GM19043 (cell line): Measurements from ENCODE around the gene ATIC.
"Not testable (repeated sequence)": the region's sequence is repeated elsewhere in the genome, so short reads cannot be mapped to it uniquely, and the experiment has no call there.

Experiments
- ATAC-seq: cut with Tn5 transposase; IDR thresholded peaks from one replicate; pipeline ENCODE4 v1.9.1; 2021; ENCODE audit warnings: low read depth; ENCODE audit not compliant: unreplicated experiment

Gene ATIC

DNA sequence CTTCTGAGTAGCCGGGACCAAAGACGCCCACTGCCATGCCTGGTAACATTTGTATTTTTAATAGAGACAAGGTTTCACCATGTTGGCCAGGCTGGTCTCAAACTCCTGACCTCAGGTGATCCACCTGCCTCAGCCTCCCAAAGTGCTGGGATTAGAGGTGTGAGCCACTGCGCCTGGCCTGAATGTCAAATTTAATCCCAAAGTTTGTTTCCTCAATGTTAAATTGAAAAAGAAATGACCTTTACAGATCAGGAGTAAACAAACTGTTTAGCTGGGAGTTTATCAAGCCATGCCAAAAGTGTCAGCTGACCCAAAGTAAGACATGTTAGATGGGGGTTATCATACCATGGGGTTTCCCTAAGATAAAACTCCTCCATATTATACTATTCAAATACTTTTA is 48.2 kb downstream of the ATIC start:
- not testable (repeated sequence) for ATAC-seq

- ATAC-seq = no peak
These were observed 48.7 kb downstream of the ATIC start for GRCh38 chr2:215360596-215360995.

GRCh38 chr2:215361211-215361875 is 49.5 kb downstream of the ATIC start:
- ATAC-seq = no peak

DNA sequence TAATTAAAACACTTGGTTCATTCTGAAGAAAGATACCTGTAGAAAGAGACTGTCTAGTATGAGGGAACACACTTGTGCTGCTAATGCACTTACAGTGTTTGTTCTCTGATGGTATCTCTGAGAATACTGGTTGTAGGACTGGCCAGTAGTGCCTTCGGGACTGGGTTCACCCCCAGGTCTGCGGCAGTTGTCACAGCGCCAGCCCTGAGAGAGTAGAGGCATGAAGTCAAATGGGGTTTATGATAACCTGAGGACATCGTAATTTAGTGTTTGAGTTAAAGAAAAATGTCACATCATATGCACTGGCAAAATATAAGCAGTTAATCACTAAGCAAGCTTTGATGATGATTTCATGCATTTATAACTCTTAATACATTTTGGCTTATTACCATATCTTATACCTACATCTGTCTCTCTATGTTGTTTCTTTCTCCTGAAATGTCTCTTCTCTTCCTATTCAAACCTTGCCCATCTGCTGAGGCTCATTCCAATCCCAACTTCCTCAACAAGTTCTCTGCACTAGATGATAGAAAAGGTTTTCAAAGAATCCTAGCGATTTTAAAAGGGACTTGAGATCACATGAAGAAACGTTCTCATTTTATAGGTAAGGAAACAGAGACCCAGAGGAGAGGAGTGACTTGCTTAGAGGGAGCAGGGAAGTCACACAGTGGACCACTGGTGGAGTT is 50.2 kb downstream of the ATIC start:
- ATAC-seq = no peak

DNA sequence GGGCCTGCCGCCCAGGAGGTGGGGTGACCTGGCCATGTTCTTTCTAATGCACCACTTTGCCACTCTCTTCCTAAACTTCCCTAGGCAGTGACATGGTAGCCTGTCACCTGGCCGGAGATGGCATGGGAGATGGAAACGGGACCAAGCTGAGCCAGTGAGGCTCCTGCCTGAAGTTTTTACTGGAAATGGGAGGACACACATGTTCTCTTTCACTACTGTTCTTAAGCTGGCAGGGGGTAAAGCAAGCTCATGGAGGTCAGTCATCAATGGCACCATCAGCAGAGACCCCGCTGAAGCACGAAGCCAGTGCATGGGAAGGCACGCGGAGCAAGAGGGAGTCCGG is 50.7 kb downstream of the ATIC start:
- ATAC-seq = no peak

GRCh38 chr2:215363039-215363438 is 51.2 kb downstream of the ATIC start:
- no peak for ATAC-seq

DNA sequence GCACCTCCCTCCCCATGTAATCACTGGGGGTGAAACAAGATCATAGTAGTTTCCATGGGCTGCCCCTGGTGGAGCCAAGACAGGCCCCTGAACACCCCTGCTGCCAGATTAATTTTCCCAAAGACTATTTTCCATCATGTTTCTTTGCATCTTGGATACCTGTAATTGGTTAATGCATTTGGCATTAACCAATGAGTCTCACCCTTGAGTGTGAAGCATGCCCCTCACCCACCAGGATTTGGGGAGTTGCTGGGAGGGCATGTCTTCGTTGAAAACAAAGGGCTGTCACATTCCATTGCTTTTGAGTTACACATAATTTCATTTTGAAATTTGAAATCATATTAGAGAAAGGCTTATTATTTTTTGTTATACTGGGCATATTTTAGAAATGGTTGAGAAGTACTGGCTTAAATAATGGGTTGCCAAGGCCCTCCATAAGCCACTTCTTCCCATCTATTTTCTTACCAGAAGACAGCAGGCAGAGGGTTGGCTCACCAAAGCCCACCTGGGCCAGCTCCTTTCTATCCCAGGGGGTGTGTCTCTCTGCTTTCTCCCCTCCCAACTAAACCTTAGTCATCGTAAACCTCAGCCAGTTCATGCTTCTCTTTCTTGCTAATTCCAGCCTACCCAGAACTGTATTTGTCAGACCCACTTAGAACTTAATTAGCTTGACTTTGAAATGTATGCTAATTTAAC is 51.8 kb downstream of the ATIC start:
- ATAC-seq = no peak

- ATAC-seq = no peak
These were observed 52.6 kb downstream of the ATIC start for GRCh38 chr2:215364157-215365155.

DNA sequence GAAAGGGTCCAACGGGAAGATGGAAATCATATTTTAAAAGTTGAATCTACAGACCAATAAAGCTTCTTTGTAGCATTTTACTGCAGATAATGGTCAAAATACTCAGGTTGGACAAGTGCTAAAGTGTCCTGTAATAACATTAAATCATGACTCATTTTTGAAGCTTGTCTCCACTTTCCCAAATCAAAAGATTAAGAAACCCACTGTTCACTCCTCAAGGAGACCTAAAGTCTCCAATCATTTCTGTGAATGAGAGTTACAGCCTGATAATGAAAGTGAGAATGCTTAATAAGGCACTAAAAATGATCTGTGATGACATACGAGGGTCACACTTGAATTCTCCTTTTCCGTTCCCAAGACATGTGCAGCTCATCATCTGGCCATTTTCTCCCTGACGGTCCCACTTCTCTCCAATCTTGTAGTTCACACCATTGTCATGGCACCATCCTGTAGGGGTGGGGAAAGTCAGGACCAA is 53.4 kb downstream of the ATIC start:
- no peak for ATAC-seq

DNA sequence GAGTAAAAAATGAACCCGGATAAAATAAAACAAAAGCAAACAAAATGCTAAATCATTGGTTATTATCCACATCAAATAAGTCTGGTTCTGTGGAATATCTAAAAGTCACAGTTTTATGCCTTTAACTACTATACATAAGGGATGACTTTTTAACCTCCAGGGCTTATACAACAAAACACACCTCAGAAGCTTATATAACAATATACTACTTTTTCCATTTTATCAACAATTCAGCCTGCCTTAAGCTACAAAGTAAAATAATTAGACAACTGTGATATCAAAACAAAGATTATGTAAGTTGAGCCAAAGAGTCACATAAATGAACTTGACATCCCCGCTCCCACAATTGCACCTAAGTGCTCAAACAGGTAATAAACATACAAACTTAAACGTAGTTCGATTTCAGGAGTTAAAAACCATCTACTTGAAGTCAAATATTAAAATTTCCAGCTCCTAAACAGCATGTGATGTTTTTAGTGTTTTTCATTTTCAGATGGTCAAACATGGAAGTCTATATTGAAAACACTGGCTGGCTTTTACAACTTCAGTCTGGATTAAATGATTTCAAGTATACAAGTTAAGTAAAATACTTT is 54.7 kb downstream of the ATIC start:
- no peak for ATAC-seq

DNA sequence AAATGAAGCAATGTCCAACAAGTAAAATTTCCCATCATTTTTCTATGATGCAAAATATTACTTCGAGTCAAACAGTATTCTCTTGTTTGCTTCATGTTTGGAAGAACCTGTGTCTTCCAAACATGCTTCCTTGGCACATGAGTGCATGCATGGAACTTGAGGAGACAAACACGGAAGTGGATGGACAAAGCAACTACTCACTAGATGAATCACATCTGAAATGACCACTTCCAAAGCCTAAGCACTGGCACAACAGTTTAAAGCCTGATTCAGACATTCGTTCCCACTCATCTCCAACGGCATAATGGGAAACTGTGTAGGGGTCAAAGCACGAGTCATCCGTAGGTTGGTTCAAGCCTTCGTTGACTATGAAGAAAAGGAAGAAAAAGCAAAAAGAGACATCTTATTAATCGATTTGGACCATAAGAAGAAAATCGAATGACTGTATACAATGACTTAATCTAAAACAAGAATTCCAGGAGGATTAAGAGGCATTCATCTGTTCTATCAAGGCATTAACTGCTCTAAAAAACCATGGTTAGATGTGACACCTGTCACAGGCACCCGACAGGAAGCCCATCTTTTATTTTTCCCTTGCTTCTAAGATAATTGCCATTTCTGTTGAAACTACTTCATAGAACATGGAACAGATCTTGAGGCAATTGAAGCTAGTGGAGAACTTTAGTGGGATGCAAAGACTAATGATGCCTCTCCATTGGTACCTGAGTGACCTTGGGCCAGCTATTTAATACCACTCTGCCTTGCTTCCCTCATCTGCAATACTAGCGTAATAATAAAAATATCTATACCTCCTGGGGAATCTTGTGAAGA is 56.0 kb downstream of the ATIC start:
- ATAC-seq = no peak

- no peak for ATAC-seq
These were observed 56.6 kb downstream of the ATIC start for GRCh38 chr2:215368493-215368809.

DNA sequence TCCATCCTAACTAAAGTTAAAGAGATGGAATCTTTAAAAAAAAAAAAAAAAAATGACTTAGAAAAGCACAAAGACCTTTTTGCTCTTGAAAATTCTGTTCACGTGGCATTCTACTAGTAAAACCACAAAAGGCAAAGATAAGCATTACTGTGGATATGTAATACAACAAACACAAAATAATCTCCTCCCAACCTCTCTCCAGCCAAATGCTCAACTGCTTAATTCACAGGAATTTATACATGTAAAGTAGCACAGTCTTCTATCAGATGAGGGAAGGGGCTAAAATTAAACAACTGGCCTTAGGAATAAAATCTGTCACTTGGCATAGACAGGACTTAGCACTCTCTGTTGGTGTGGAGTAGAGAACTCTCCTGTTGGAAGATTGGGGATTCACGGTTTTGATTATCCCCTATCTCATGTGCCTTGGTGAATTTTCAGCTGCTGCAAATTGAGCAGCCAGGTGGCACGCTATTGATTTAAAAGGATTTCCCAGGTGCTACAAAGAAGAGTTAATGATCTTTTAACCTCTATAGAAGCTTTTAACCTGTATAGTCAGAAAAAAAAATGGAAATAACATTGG is 57.4 kb downstream of the ATIC start:
- ATAC-seq = no peak

GRCh38 chr2:215370112-215370965 is 58.5 kb downstream of the ATIC start:
- no peak for ATAC-seq

DNA sequence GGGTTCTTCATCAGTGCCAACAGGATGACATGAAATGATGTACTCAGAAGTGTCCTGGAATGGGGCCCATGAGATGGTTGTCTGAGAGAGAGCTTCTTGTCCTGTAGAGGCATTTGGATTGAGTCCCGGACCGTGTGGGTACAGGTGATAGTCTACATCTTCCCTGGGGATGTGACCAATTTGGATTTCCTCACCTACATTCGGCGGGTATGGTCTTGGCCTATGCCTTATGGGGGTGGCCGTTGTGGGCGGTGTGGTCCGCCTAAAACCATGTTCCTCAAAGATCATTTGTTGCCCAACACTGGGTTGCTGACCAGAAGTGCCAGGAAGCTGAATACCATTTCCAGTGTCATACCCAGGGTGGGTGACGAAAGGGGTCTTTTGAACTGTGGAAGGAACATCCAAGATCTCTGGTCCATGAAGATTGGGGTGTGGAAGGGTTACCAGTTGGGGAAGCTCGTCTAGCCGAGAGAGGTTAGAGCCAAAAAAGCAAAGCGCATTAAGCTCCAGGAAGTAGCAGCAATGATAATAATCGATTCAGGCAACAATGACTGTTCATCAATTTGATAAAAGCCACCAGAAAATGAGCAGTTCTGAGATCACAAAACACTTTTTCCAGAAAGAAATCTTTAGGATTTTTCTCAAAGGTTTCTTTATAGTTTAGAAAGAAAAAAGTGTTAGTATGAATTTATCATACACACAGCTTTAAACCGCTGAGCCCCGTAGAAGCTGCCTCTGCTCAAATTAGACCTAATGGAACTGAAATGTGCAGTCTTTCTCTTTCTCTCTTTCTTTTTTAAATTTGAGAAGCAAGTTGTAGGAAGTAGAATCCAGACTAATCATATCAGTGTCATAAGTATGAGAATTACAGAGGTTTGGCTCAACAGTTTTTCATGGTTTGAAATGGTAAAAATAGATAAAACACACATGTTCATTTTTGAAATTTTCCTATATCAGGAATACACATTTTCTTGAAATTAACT is 60.3 kb downstream of the ATIC start:
- no peak for ATAC-seq

DNA sequence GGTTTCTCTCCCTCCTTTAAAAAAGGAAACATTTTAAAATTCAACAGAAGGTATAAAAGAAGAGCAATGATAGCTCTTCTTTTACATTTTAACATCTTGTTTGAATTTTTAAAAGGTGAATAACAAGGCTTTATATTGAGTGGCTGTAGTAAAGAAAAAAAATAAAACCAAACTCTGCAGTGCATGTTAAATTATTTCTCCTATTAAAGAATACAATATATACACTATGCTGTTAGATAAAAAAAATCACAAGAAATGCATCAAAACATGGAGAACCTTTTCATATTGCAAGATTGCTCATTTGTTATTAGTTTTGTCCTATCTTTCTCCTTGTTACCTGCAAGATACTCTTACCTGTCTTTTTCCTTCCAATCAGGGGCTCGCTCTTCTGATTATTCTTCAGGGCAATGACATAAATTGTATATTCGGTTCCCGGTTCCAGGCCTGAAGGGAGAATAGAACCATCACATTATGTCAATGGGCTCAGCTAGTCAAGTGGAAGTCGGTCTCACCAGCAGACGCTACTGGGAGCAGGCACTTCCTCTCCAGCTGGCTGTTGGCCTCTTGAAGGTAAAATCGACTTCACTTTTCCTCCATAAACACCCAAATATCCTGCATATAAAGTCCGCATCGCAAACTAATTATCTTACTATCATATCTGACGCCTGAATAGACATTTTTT is 61.2 kb downstream of the ATIC start:
- no peak for ATAC-seq

GRCh38 chr2:215374002-215374401 is 62.1 kb downstream of the ATIC start:
- ATAC-seq = no peak
